Upper lobe of left lung (tissue), 6 donors: Measurements from ENCODE around the gene UBE4B. TPM values are rescaled to one million over a fixed set of nuclear protein-coding genes. Genes with fewer than 3 reads are reported as not detected.
"Not testable (repeated sequence)": the region's sequence is repeated elsewhere in the genome, so short reads cannot be mapped to it uniquely, and the experiment has no call there.

ENCODE experiments used
- ATAC-seq, 2 donors: fragments of 200-7000 bp; cut with Tn5 transposase; one replicate each; pipeline ENCODE4 v1.9.1; 2022; ENCODE audit warnings: mild to moderate bottlenecking in 2 of 2, moderate library complexity in 2 of 2; ENCODE audit not compliant: low FRiP score in 2 of 2
- DNase-seq, 2 donors: peaks; one replicate each; pipeline ENCODE4 v3.0.0-alpha.2; 2019 to 2020
- H3K27ac ChIP-seq, 4 donors: fragments of 200-600 bp; sonication (generic); one replicate each; pipeline ENCODE4 v1.5.1; 2016 to 2019
- H3K27me3 ChIP-seq, 4 donors: fragments of 200-600 bp; sonication (generic); one replicate each; pipeline ENCODE4 v1.5.1; 2017 to 2019
- H3K36me3 ChIP-seq, 4 donors: fragments of 200-600 bp; sonication (generic); one replicate each; pipeline ENCODE4 v1.5.1; 2016 to 2019
- H3K4me1 ChIP-seq, 4 donors: fragments of 200-600 bp; sonication (generic); one replicate each; pipeline ENCODE4 v1.5.1; 2018 to 2019
- H3K4me3 ChIP-seq, 4 donors: fragments of 200-600 bp; sonication (generic); one replicate each; pipeline ENCODE4 v1.5.1; 2017 to 2019; ENCODE audit warnings: mild to moderate bottlenecking in 2 of 4, moderate library complexity in 1 of 4
- H3K9me3 ChIP-seq, 4 donors: fragments of 200-600 bp; sonication (generic); one replicate each; pipeline ENCODE4 v1.5.1; 2018 to 2019
- CTCF ChIP-seq, 6 experiments: fragments of 450-650 bp in 4 of 6; fragments of 200-600 bp in 2 of 6; sonication (generic) in 2 of 6; IDR thresholded peaks; one replicate each; pipeline ENCODE4 v1.5.1; 2016 to 2019; ENCODE audit warnings: antibody characterized with exemption in 6 of 6
- EP300 ChIP-seq, 4 donors: sonication (generic); formaldehyde crosslinking; IDR thresholded peaks; one replicate each; pipeline ENCODE4 v1.5.1; 2017; ENCODE audit warnings: antibody characterized with exemption in 4 of 4, control low read depth in 2 of 4
- POLR2A ChIP-seq, 4 donors: fragments of 450-650 bp; IDR thresholded peaks; one replicate each; pipeline ENCODE4 v1.5.1; 2016 to 2017; ENCODE audit warnings: antibody characterized with exemption in 4 of 4, mild to moderate bottlenecking in 2 of 4
- POLR2AphosphoS5 ChIP-seq, 2 donors: sonication (generic); formaldehyde crosslinking; IDR thresholded peaks; one replicate each; pipeline ENCODE4 v1.5.1; 2017; ENCODE audit warnings: antibody characterized with exemption in 2 of 2
- WGBS, 2 donors: methylation state at CpG; one replicate each; pipeline ENCODE4 v1.1.5; 2017 to 2018; 5-methylcytosine and 5-hydroxymethylcytosine counted together
- total RNA-seq, 6 donors: library from RNA; depleted of rRNA in 4 of 6; stranded (reverse); fragments of >200 nt in 4 of 6; gene quantifications; one replicate each; pipeline versions ENCODE4 v1.1.0 to v1.2.1, GENCODE V29; 2016 to 2021
- donor health status: DM: no; HTN: no; CAD: no; lungs with moderate emphysema.
- donor health status: DM: no; HTN: yes; CAD: no; lungs with severe emphysema.

The UBE4B gene
- total RNA-seq, 6 donors from 2014 or later: 24.5 to 83.8 (median 42.8) TPM

- Histone ChIP-seq H3K27me3 (no peaks in the 10 kb centered on the region), H3K4me3 (no peak overlapping the region), H3K27ac (peak overlapping the region in 2 of 4 donors; percentile 69 to 75), H3K36me3 (no peaks in the 10 kb centered on the region), H3K9me3 (no peaks in the 10 kb centered on the region), H3K4me1 (peaks cover 16 to 23% (median 21%) of the 10 kb centered on the region in 4 donors)
- TF ChIP-seq EP300 (IDR thresholded peaks at IDR 0.05) (no peak), POLR2AphosphoS5 (IDR thresholded peaks at IDR 0.05) (no peak), CTCF (IDR thresholded peaks at IDR 0.05) (no peak), POLR2A (IDR thresholded peaks at IDR 0.05) (no peak)
- DNase-seq (no peak), ATAC-seq (no peak)
- WGBS, 2 donors: 76 to 87% methylated on average over 3 of the region's 3 CpGs
These were observed 33.0 kb downstream of the UBE4B start for GRCh38 chr1:10065760-10066159.

GRCh38 chr1:10068605-10069294, 36.0 kb downstream of the UBE4B start:
- H3K4me1 ChIP-seq: peaks cover 16 to 23% (median 21%) of the 10 kb centered on the region in 4 donors
- DNase-seq (no peak), ATAC-seq (no peak)
- no peak overlapping the region for H3K4me3 ChIP-seq
- WGBS, 2 donors: 88 to 89% methylated on average over 6 of the region's 6 CpGs
- no peak for TF ChIP-seq POLR2A (IDR thresholded peaks at IDR 0.05)
- no peak for TF ChIP-seq CTCF (IDR thresholded peaks at IDR 0.05)
- TF ChIP-seq EP300 (IDR thresholded peaks at IDR 0.05): no peak
- TF ChIP-seq POLR2AphosphoS5 (IDR thresholded peaks at IDR 0.05): no peak
- H3K9me3 ChIP-seq: no peaks in the 10 kb centered on the region
- no peak overlapping the region for H3K27ac ChIP-seq
- H3K27me3 ChIP-seq: no peaks in the 10 kb centered on the region
- peaks cover 0 to 14% (median 0%) of the 10 kb centered on the region in 4 donors for H3K36me3 ChIP-seq

DNA sequence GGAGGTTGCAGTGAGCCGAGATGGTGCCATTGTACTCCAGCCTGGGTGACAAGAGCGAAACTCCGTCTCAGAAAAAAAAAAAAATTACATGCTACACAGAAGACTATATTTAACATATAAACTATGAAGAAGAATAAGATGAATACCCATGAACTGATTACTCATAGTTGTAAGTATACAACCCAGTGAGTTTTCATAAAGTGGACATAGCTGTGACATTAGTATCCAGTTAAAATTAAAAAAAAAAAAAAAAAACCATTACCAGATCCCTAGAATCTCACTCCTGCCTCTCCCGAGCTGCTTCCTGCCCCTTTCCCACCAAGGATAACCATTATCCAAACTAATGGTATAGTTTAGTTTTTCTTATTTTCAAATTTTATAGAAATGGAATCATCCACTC, 37.4 kb downstream of the UBE4B start:
- TF ChIP-seq POLR2AphosphoS5 (IDR thresholded peaks at IDR 0.05) (no peak), EP300 (IDR thresholded peaks at IDR 0.05) (no peak), CTCF (IDR thresholded peaks at IDR 0.05) (no peak), POLR2A (IDR thresholded peaks at IDR 0.05) (no peak)
- WGBS, 2 donors: 96 to 97% methylated on average over 4 of the region's 4 CpGs
- Histone ChIP-seq H3K27me3 (no peaks in the 10 kb centered on the region), H3K36me3 (peaks cover 0 to 17% (median 0%) of the 10 kb centered on the region in 4 donors), H3K9me3 (no peaks in the 10 kb centered on the region), H3K4me1 (peaks cover 18 to 31% (median 24%) of the 10 kb centered on the region in 4 donors), H3K27ac (no peak overlapping the region), H3K4me3 (no peak overlapping the region)
- ATAC-seq (no peak), DNase-seq (no peak)

DNA sequence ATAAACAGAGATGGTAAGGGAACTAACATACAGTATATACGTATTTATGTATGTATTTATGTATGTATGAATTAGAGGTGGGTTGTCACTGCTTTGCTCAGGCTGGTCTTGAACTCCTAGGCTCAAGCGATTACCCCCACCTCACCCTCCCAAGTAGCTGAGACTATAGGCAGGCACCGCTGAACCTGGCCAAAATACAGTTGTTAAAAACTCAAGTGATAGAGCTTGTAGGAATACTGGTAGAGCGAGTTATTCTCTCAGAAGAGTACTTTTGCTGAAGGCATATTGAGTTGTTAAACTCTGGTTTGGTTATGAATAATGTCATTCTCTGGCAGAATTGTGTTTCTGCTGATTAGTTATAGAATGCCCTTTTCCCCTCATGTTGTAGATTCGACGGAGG, 38.9 kb downstream of the UBE4B start:
- no peaks in the 10 kb centered on the region for H3K27me3 ChIP-seq
- DNase-seq (no peak), ATAC-seq (no peak)
- WGBS, 2 donors: 74 to 86% methylated on average over 6 of the region's 6 CpGs
- TF ChIP-seq POLR2A (IDR thresholded peaks at IDR 0.05): no peak
- TF ChIP-seq EP300 (IDR thresholded peaks at IDR 0.05): no peak
- no peak for TF ChIP-seq CTCF (IDR thresholded peaks at IDR 0.05)
- no peak for TF ChIP-seq POLR2AphosphoS5 (IDR thresholded peaks at IDR 0.05)
- no peaks in the 10 kb centered on the region for H3K9me3 ChIP-seq
- peaks cover 0 to 17% (median 0%) of the 10 kb centered on the region in 4 donors for H3K36me3 ChIP-seq
- H3K4me3 ChIP-seq: no peak overlapping the region
- H3K4me1 ChIP-seq: peaks cover 11 to 19% (median 16%) of the 10 kb centered on the region in 4 donors
- no peak overlapping the region for H3K27ac ChIP-seq

- ATAC-seq, H3K4me3 ChIP-seq, DNase-seq, H3K27ac ChIP-seq, H3K27me3 ChIP-seq, H3K9me3 ChIP-seq: not testable (repeated sequence)
- WGBS, 2 donors: 88 to 90% methylated on average over 7 of the region's 7 CpGs
- Histone ChIP-seq H3K36me3 (peaks cover 0 to 17% (median 0%) of the 10 kb centered on the region in 4 donors), H3K4me1 (peaks cover 5 to 17% (median 11%) of the 10 kb centered on the region in 4 donors)
These were observed 40.6 kb downstream of the UBE4B start for GRCh38 chr1:10073371-10073770.
